Calu3 (cell line): ENCODE results near the gene DUT. TPM values are rescaled to one million over a fixed set of nuclear protein-coding genes. Genes with fewer than 3 reads are reported as not detected.

Experiments
- BruUV-seq: library from RNA; stranded (reverse); fragments of 400-500 nt; replicated peaks from 2 replicates; lab custom pipeline; 2021; lab: Mats Ljungman, UMichigan
- CTCF ChIA-PET: fragments of 300-600 bp; sonication (Branson Sonifier 250); formaldehyde crosslinking; loops from one replicate; lab custom pipeline; 2022; ENCODE audit warnings: antibody characterized with exemption; lab: Charles Lee
- DNase-seq: peaks from one replicate; pipeline ENCODE4 v3.0.0; 2022
- H3K27ac Mint-ChIP-seq: one replicate; pipeline ENCODE4 v1.8.0; 2022; ENCODE audit warnings: mixed read lengths; ENCODE audit not compliant: unreplicated experiment
- H3K27me3 Mint-ChIP-seq: one replicate; pipeline ENCODE4 v1.8.0; 2022; ENCODE audit warnings: mixed read lengths; ENCODE audit not compliant: unreplicated experiment
- H3K36me3 Mint-ChIP-seq: one replicate; pipeline ENCODE4 v1.8.0; 2022; ENCODE audit warnings: mild to moderate bottlenecking, moderate library complexity, mixed read lengths; ENCODE audit not compliant: insufficient read depth, unreplicated experiment
- H3K4me1 Mint-ChIP-seq: one replicate; pipeline ENCODE4 v1.8.0; 2022; ENCODE audit warnings: mild to moderate bottlenecking, low read depth, mixed read lengths; ENCODE audit not compliant: unreplicated experiment
- H3K4me3 Mint-ChIP-seq: one replicate; pipeline ENCODE4 v1.8.0; 2022; ENCODE audit warnings: mild to moderate bottlenecking, low read depth, moderate library complexity, mixed read lengths; ENCODE audit not compliant: unreplicated experiment
- H3K9me3 Mint-ChIP-seq: one replicate; pipeline ENCODE4 v1.8.0; 2022; ENCODE audit warnings: low read depth, mixed read lengths; ENCODE audit not compliant: unreplicated experiment
- CTCF ChIP-seq: fragments of 200-600 bp; IDR thresholded peaks from one replicate; pipeline ENCODE4 v1.8.0; 2022; ENCODE audit warnings: antibody characterized with exemption; ENCODE audit not compliant: unreplicated experiment
- intact Hi-C: fragments of 100-400 bp; cut with micrococcal nuclease; formaldehyde crosslinking; loops from one replicate; pipeline ENCODE4 v1.10.0; 2022; ENCODE audit not compliant: unreplicated experiment
- total RNA-seq: library from RNA; stranded (reverse); gene quantifications from 2 replicates; pipeline ENCODE4 v1.2.3, GENCODE V29; 2022

Gene DUT
- total RNA-seq, 1 experiment from 2014 or later, result 116 TPM

GRCh38 chr15:48317221-48317620, 14.0 kb upstream of the DUT start:
- intact Hi-C loops, result no loop called here
- Mint-ChIP-seq H3K9me3 (no peaks in the 10 kb centered on the region), H3K4me1 (no peaks in the 10 kb centered on the region), H3K27me3 (peaks cover 8% of the 10 kb centered on the region), H3K27ac (no peak overlapping the region), H3K36me3 (no peaks in the 10 kb centered on the region), H3K4me3 (no peak overlapping the region)
- no peak for DNase-seq
- CTCF ChIA-PET, result no interaction called here
- no TSS peak for BruUV-seq
- TF ChIP-seq CTCF, result no peak

GRCh38 chr15:48318131-48318530, 13.1 kb upstream of the DUT start:
- intact Hi-C loops, result no loop called here
- no peak overlapping the region for H3K27ac Mint-ChIP-seq
- CTCF ChIA-PET, result no interaction called here
- peaks cover 5% of the 10 kb centered on the region for H3K4me1 Mint-ChIP-seq
- H3K9me3 Mint-ChIP-seq, result no peaks in the 10 kb centered on the region
- peaks cover under 1% of the 10 kb centered on the region for H3K27me3 Mint-ChIP-seq
- H3K36me3 Mint-ChIP-seq, result no peaks in the 10 kb centered on the region
- no peak overlapping the region for H3K4me3 Mint-ChIP-seq
- DNase-seq, result no peak
- TF ChIP-seq CTCF, result no peak
- BruUV-seq, result no TSS peak

- no peaks in the 10 kb centered on the region for H3K27me3 Mint-ChIP-seq
- intact Hi-C loops, result no loop called here
- no peaks in the 10 kb centered on the region for H3K36me3 Mint-ChIP-seq
- BruUV-seq, result no TSS peak
- H3K4me1 Mint-ChIP-seq, result peaks cover 5% of the 10 kb centered on the region
- CTCF ChIA-PET, result no interaction called here
- no peak overlapping the region for H3K27ac Mint-ChIP-seq
- DNase-seq, result no peak
- H3K4me3 Mint-ChIP-seq, result no peak overlapping the region
- H3K9me3 Mint-ChIP-seq, result no peaks in the 10 kb centered on the region
- no peak for TF ChIP-seq CTCF
Observed at GRCh38 chr15:48323294-48323693, 7.9 kb upstream of the DUT start.

- BruUV-seq, result no TSS peak
- intact Hi-C loops, result no loop called here
- H3K4me1 Mint-ChIP-seq, result peaks cover 5% of the 10 kb centered on the region
- no peaks in the 10 kb centered on the region for H3K27me3 Mint-ChIP-seq
- H3K27ac Mint-ChIP-seq, result no peak overlapping the region
- DNase-seq, result no peak
- H3K9me3 Mint-ChIP-seq, result no peaks in the 10 kb centered on the region
- TF ChIP-seq CTCF, result no peak
- no peaks in the 10 kb centered on the region for H3K36me3 Mint-ChIP-seq
- CTCF ChIA-PET, result no interaction called here
- no peak overlapping the region for H3K4me3 Mint-ChIP-seq
Observed at GRCh38 chr15:48324949-48325348, 6.3 kb upstream of the DUT start.
